RWPE1 (cell line): Measurements from ENCODE around the gene SNX30.

Source experiments
- CTCF ChIA-PET: fragments of 350-600 bp; sonication (Branson Sonifier 250); formaldehyde crosslinking; extraction: SDS; loops from one replicate; lab custom pipeline; 2021; lab: Yijun Ruan, JAX
- POLR2A ChIA-PET: fragments of 400-600 bp; formaldehyde crosslinking; extraction: SDS; loops from one replicate; lab custom pipeline; 2020; ENCODE audit warnings: antibody characterized with exemption; ENCODE audit not compliant: low non-redundant PET; lab: Yijun Ruan, JAX
- DNase-seq: peaks from one replicate; pipeline ENCODE4 v3.0.0; 2012; ENCODE audit warnings: low spot score
- H3K27ac ChIP-seq: fragments of 450-650 bp; 2 replicates; pipeline ENCODE4 v1.5.1; 2017
- TF ChIP-seq, protein P1 (sequence below): fragments of 450-650 bp; conservative IDR thresholded peaks from 2 replicates; pipeline ENCODE4 v1.5.1; 2017; ENCODE audit warnings: low read depth, mild to moderate bottlenecking

SNX30 gene

GRCh38 chr9:112900488-112900887, 149.9 kb downstream of the SNX30 start:
- no peak for DNase-seq
- TF ChIP-seq, protein P1, sequence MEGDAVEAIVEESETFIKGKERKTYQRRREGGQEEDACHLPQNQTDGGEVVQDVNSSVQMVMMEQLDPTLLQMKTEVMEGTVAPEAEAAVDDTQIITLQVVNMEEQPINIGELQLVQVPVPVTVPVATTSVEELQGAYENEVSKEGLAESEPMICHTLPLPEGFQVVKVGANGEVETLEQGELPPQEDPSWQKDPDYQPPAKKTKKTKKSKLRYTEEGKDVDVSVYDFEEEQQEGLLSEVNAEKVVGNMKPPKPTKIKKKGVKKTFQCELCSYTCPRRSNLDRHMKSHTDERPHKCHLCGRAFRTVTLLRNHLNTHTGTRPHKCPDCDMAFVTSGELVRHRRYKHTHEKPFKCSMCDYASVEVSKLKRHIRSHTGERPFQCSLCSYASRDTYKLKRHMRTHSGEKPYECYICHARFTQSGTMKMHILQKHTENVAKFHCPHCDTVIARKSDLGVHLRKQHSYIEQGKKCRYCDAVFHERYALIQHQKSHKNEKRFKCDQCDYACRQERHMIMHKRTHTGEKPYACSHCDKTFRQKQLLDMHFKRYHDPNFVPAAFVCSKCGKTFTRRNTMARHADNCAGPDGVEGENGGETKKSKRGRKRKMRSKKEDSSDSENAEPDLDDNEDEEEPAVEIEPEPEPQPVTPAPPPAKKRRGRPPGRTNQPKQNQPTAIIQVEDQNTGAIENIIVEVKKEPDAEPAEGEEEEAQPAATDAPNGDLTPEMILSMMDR, result no peak
- no peak overlapping the region for H3K27ac ChIP-seq
- POLR2A ChIA-PET, result no interaction called here
- CTCF ChIA-PET, result interaction anchor here (1.0 kb wide), 1 partner anchor 13 kb away, joined by 3 read pairs; no protein-coding TSS in a partner anchor

- CTCF ChIA-PET, result no interaction called here
- TF ChIP-seq, protein P1, result no peak
- no peak overlapping the region for H3K27ac ChIP-seq
- no peak for DNase-seq
- POLR2A ChIA-PET, result no interaction called here
These were observed 150.3 kb downstream of the SNX30 start for GRCh38 chr9:112900901-112901300.

DNA sequence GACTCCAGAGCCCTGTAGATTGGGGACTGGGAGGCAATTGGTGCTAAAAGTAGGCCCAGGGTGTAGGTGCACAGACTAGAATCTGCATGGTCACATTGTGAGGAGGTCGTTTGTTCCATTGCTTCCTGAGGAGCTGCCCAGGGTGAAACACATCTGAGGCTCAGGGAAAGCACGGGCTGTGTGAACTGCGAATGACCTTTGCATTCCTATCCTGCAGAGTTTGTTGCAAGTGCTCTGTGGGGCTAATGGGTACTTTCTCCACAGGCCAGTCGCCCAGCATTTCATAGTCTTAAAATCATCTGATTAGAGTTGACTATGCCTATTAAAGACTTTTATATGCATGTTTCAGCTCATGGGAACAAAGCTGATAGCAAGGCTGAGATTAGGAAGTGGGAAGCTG, 154.5 kb downstream of the SNX30 start:
- TF ChIP-seq, protein P1, result no peak
- ChIA-PET POLR2A (no interaction called here), CTCF (interaction anchor here (0.5 to 0.7 kb wide), 5 partner anchors 61 to 1309 kb away, joined by 3 to 6 read pairs (median 4); no protein-coding TSS in a partner anchor)
- DNase-seq, result no peak
- H3K27ac ChIP-seq, result no peak overlapping the region

GRCh38 chr9:112911736-112912135, 161.2 kb downstream of the SNX30 start:
- ChIA-PET CTCF (no interaction called here), POLR2A (no interaction called here)
- DNase-seq, result no peak
- H3K27ac ChIP-seq, result no peak overlapping the region
- TF ChIP-seq, protein P1, result no peak

DNA sequence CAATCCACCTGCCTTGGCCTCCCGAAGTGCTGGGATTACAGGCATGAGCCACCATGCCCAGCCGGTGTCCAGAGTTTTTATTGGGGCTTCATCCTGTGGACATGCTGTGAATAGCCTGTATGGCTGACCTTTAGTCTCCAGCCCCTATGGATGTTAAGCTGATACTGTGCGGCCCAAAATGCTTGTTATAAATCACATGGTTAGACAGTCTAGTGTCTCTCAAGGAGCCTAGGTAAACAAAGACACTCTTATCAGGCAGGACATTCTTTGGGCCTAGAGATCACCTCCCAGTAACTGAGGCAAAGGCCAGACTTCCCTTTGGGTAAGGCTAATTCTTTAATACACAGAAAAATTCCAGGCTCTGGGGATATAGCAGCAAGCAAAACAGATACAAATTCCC, 162.1 kb downstream of the SNX30 start:
- DNase-seq, result no peak
- TF ChIP-seq, protein P1, result no peak
- ChIA-PET POLR2A (no interaction called here), CTCF (interaction anchor here (0.6 kb wide), 1 partner anchor 104 kb away, joined by 4 read pairs; no protein-coding TSS in a partner anchor)
- H3K27ac ChIP-seq, result no peak overlapping the region

DNA sequence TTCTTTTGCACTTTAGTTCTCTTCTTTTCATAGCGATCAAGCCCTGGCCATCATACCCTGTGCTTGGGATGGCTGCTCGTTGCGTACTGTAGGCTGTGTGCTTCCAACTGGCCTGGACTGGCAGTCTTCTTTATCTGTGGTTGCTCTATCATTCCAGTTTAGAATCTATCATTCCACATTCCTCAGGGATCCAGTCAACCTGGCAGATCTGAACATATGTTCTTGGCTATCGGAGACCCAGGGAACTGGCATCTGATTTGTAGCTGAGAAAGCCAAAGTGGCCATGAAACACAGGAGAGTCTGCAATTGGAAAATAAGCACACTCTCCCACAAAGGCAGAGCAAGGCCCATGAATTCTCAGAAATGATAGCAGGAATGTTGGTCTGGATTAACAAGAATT, 162.8 kb downstream of the SNX30 start:
- DNase-seq, result no peak
- no peak overlapping the region for H3K27ac ChIP-seq
- CTCF ChIA-PET, result interaction anchor here (0.7 to 0.9 kb wide), 2 partner anchors 10 to 13 kb away, joined by 3 read pairs; no protein-coding TSS in a partner anchor
- TF ChIP-seq, protein P1, result no peak
- POLR2A ChIA-PET, result no interaction called here
